Lower leg skin (tissue), 4 donors: ENCODE results near the gene FAM3D. TPM values are rescaled to one million over a fixed set of nuclear protein-coding genes. Genes with fewer than 3 reads are reported as not detected.

Source experiments
- DNase-seq, 2 donors: peaks; one replicate each; pipeline ENCODE4 v3.0.0-alpha.2; 2019; ENCODE audit warnings: low spot score in 2 of 2
- H3K4me3 ChIP-seq: fragments of 200-600 bp; sonication (generic); 2 replicates; pipeline ENCODE4 v1.5.1; 2017; ENCODE audit warnings: mild to moderate bottlenecking, low read depth; ENCODE audit not compliant: poor library complexity, severe bottlenecking
- POLR2A ChIP-seq, 2 donors: fragments of 450-650 bp; IDR thresholded peaks; one replicate each; pipeline ENCODE4 v1.6.1; 2016 to 2017; ENCODE audit warnings: antibody characterized with exemption in 2 of 2, mild to moderate bottlenecking in 1 of 2, moderate library complexity in 1 of 2
- WGBS, 2 donors: methylation state at CpG; one replicate each; pipeline ENCODE4 v1.1.5; 2018; 5-methylcytosine and 5-hydroxymethylcytosine counted together
- intact Hi-C: fragments of 100-400 bp; cut with DNase I; formaldehyde crosslinking; loops from one replicate; pipeline ENCODE4 v1.15.0; 2023; ENCODE audit warnings: low total_unique reads
- total RNA-seq, 4 donors: library from RNA; depleted of rRNA; stranded (reverse); fragments of >200 nt; gene quantifications; one replicate each; pipeline ENCODE4 v1.1.0, GENCODE V29; 2016
- TF ChIP-seq, protein P1 (sequence below), 3 donors: fragments of 450-650 bp; IDR thresholded peaks; one replicate each; pipeline ENCODE4 v1.5.1; 2016; ENCODE audit warnings: antibody characterized with exemption in 3 of 3, mild to moderate bottlenecking in 3 of 3, moderate library complexity in 2 of 3

Gene FAM3D
- total RNA-seq, 4 donors from 2014 or later, result 3.7 to 3.8 (median 3.8) TPM; not detected in 1

DNA sequence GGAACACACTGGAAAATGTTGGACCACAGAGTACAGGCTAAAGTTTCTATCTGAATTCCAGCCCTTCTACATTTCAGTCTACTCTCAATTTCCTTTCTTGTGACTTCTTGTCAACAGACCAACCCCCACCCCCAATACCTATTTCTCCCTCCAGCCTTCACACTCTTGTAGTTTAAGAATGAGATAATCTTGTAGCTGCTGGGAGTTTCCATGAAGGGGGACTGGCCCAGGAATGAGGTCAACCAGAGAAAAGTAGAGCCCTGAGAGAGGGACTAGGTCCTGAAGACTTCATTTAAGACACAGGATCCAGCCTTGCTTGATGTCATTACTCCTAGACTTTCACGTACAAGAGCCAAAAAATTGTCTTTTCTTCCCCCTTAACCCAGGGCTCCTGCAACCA lies 59.9 kb downstream of the FAM3D start:
- H3K4me3 ChIP-seq, result no peak overlapping the region
- intact Hi-C loops, result no loop called here
- no peak for DNase-seq
- no peak for TF ChIP-seq POLR2A (IDR thresholded peaks at IDR 0.05)
- TF ChIP-seq, protein P1, sequence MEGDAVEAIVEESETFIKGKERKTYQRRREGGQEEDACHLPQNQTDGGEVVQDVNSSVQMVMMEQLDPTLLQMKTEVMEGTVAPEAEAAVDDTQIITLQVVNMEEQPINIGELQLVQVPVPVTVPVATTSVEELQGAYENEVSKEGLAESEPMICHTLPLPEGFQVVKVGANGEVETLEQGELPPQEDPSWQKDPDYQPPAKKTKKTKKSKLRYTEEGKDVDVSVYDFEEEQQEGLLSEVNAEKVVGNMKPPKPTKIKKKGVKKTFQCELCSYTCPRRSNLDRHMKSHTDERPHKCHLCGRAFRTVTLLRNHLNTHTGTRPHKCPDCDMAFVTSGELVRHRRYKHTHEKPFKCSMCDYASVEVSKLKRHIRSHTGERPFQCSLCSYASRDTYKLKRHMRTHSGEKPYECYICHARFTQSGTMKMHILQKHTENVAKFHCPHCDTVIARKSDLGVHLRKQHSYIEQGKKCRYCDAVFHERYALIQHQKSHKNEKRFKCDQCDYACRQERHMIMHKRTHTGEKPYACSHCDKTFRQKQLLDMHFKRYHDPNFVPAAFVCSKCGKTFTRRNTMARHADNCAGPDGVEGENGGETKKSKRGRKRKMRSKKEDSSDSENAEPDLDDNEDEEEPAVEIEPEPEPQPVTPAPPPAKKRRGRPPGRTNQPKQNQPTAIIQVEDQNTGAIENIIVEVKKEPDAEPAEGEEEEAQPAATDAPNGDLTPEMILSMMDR (IDR thresholded peaks at IDR 0.05), result no peak
- 77 to 85% methylated on average over 1 of the region's 1 CpG for WGBS, 2 donors

DNA sequence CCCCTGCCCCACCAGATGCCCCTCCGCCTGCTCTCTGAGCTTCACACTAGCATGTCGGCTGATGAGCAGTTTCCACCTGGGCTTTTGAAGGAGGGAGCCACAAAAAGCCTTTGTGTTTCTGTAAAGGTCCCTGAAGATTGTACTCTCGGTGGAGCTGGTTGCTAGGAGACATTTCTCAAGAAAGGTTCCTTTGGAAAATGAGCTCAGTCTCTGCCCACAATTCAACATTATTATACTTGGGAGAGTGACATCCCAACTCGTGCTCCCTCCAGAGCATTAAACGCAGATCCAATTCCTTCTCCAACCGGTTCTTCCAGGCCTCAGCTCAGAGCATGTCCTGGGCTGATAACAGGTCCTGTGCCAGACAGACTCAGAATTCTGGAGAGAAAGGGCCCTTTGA lies 62.5 kb downstream of the FAM3D start:
- intact Hi-C loops, result no loop called here
- no peak for TF ChIP-seq POLR2A (IDR thresholded peaks at IDR 0.05)
- TF ChIP-seq, protein P1 (IDR thresholded peaks at IDR 0.05), result no peak
- no peak for DNase-seq
- 52 to 62% methylated on average over 6 of the region's 6 CpGs for WGBS, 2 donors
- no peak overlapping the region for H3K4me3 ChIP-seq

DNA sequence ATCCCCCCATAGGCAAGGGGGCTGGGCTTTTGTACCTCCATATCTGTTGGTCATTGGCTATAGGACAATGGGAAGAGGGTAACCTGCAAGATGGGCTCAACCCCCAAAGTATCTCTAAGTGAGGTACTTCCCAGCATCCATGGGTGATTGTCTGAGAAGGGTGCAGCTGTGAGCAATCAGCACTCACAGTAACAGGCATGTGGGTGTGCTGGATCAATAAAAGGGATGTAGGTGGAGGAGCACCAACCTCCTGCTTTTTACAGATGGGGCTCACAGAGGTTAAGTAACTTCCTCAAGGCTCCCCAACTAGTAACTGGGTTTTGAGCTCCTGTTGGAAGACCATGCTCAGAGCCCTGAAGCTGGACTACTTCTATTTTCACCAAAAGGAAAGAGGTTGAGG lies 63.0 kb downstream of the FAM3D start:
- H3K4me3 ChIP-seq, result no peak overlapping the region
- intact Hi-C loops, result no loop called here
- TF ChIP-seq POLR2A (IDR thresholded peaks at IDR 0.05), result no peak
- TF ChIP-seq, protein P1 (IDR thresholded peaks at IDR 0.05), result no peak
- DNase-seq, result no peak

DNA sequence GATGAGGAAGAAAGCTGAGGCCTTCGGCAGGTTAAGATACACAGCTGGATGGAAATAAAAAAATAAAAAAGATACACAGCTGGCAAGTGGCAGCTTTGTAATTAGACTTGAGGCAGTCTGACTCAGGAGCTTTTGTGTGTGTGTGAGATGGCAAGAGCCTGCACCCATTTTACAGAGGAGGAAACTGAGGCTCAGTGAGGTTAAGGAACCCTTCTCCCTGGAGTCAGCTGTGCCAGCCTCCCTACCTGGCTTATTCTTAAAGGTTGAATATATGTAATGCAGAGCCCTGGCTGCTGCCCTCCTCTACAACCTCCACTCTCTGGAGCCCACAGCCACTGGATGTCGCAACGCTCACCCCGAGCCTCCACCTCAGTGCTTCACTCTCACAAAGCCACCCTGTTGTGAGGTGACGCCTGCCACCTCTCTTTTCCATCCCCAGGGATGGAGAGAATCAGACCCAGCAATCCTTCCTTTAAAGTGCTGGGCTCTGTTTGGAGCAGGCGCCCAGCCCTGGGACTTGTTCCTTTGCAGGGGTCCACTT lies 68.7 kb downstream of the FAM3D start:
- TF ChIP-seq, protein P1 (IDR thresholded peaks at IDR 0.05), result no peak
- no peak for TF ChIP-seq POLR2A (IDR thresholded peaks at IDR 0.05)
- H3K4me3 ChIP-seq, result no peak overlapping the region
- no peak for DNase-seq
- 75 to 88% methylated on average over 6 of the region's 6 CpGs for WGBS, 2 donors
- intact Hi-C loops, result no loop called here

DNA sequence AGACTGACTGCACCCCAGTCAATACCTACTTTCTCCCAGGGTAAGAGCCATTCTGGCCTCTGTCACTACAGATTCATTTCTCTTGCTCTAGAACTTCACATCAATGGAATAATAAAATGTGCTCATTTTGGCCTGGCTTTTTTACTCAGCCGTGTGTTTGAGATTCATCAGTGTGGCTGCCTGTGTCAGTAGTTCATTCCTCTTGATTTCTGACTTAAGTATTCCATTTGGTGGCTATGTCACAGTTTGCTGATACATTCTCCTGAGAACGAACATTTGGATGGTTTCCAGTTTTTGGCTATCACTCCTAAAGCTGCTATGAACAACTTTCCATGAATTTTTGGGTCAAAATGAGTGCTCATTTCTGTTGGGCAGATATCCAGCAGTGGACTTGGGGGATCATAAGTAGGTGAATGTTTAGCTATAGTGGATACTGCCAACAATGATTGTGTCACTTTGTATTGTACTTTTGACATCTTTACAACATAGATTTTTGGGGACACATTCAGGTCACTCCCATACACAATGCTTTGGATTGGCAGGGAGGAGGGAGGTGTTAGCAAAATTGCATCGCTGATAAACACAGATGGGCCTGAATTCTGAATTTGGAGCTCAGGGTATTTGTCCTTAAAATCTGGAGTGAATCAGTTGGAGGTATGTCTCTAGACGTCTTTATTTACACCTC lies 69.6 kb downstream of the FAM3D start:
- no peak overlapping the region for H3K4me3 ChIP-seq
- DNase-seq, result no peak
- intact Hi-C loops, result no loop called here
- 58 to 62% methylated on average over 4 of the region's 4 CpGs for WGBS, 2 donors
- no peak for TF ChIP-seq POLR2A (IDR thresholded peaks at IDR 0.05)
- TF ChIP-seq, protein P1 (IDR thresholded peaks at IDR 0.05), result no peak

DNA sequence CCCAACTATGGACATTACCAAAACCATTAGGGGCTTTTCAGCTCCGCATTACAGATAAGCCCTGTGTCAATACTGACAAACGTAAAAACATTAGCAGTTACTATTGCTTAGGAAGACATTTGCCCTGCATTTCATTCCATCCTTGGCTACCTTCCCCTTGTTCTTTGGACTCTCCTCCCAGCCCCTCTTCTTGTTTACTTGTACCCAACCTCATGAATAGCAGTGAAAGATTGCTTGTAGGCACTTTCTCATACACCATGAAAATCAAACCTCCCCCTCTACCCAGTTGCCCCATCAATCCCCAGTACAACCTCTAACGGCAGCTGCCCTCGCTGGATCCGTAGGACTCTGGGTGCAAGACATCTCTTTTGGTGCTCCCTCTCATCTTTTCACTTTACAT lies 72.5 kb downstream of the FAM3D start:
- DNase-seq, result no peak
- WGBS, 2 donors, result 86 to 89% methylated on average over 5 of the region's 5 CpGs
- TF ChIP-seq, protein P1 (IDR thresholded peaks at IDR 0.05), result no peak
- no peak for TF ChIP-seq POLR2A (IDR thresholded peaks at IDR 0.05)
- H3K4me3 ChIP-seq, result no peak overlapping the region
- intact Hi-C loops, result no loop called here
